Progenitor cell of endocrine pancreas (in vitro differentiated cells): Measurements from ENCODE around the gene POC1B. TPM values are rescaled to one million over a fixed set of nuclear protein-coding genes. Genes with fewer than 3 reads are reported as not detected.

Source experiments
- DNase-seq: peaks from one replicate; pipeline ENCODE4 v3.0.0; 2021; ENCODE audit warnings: low spot score; ENCODE audit not compliant: unreplicated experiment
- H3K27ac Mint-ChIP-seq: 2 replicates; pipeline ENCODE4 v1.8.0; 2021; ENCODE audit warnings: mild to moderate bottlenecking, moderate library complexity, mixed read lengths
- H3K27me3 Mint-ChIP-seq: 2 replicates; pipeline ENCODE4 v1.8.0; 2021; ENCODE audit warnings: mixed read lengths
- H3K36me3 Mint-ChIP-seq: 2 replicates; pipeline ENCODE4 v1.8.0; 2022; ENCODE audit warnings: mixed read lengths; ENCODE audit not compliant: insufficient read depth
- H3K4me1 Mint-ChIP-seq: 2 replicates; pipeline ENCODE4 v1.8.0; 2021; ENCODE audit warnings: low read depth, mixed read lengths
- H3K4me3 Mint-ChIP-seq: 2 replicates; pipeline ENCODE4 v1.8.0; 2021; ENCODE audit warnings: low read depth, mild to moderate bottlenecking, moderate library complexity, mixed read lengths
- H3K9me3 Mint-ChIP-seq: 2 replicates; pipeline ENCODE4 v1.8.0; 2021; ENCODE audit warnings: low read depth, mixed read lengths
- total RNA-seq: library from RNA; stranded (reverse); gene quantifications from 2 replicates; pipeline ENCODE4 v1.2.1, GENCODE V29; 2021
- TF ChIP-seq, protein P1 (sequence below): fragments of 200-600 bp; sonication (generic); IDR thresholded peaks from one replicate; pipeline ENCODE4 v1.5.0; 2021; ENCODE audit warnings: antibody characterized with exemption, mild to moderate bottlenecking; ENCODE audit not compliant: unreplicated experiment

The POC1B gene
- total RNA-seq, 1 donor from 2014 or later: 34.4 TPM

DNA sequence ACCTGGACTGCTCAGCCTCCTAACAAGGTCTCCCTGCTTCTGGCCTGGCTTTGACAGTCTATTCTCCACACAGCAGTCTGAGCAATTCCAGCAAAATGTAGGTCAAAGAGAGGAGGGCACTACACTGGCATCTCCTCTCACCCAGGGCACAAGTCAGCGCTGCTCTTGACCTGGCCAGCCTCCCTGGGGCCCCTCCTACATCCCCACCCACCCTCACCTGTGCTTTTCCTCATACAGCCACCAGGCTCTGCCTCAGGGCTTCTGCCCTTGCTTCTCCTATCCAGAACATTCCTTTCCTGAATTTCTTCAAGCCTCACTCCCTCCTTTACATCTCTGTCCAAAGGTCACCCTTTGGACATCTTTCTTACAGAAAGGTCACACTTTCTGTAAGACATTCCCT is 34.9 kb downstream of the POC1B start:
- TF ChIP-seq, protein P1, sequence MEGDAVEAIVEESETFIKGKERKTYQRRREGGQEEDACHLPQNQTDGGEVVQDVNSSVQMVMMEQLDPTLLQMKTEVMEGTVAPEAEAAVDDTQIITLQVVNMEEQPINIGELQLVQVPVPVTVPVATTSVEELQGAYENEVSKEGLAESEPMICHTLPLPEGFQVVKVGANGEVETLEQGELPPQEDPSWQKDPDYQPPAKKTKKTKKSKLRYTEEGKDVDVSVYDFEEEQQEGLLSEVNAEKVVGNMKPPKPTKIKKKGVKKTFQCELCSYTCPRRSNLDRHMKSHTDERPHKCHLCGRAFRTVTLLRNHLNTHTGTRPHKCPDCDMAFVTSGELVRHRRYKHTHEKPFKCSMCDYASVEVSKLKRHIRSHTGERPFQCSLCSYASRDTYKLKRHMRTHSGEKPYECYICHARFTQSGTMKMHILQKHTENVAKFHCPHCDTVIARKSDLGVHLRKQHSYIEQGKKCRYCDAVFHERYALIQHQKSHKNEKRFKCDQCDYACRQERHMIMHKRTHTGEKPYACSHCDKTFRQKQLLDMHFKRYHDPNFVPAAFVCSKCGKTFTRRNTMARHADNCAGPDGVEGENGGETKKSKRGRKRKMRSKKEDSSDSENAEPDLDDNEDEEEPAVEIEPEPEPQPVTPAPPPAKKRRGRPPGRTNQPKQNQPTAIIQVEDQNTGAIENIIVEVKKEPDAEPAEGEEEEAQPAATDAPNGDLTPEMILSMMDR: no peak
- H3K36me3 Mint-ChIP-seq: peaks cover 30% of the 10 kb centered on the region
- H3K4me3 Mint-ChIP-seq: no peak overlapping the region
- peak overlapping the region; percentile 75 for H3K27ac Mint-ChIP-seq
- DNase-seq: no peak
- peaks cover 8% of the 10 kb centered on the region for H3K4me1 Mint-ChIP-seq
- H3K27me3 Mint-ChIP-seq: no peaks in the 10 kb centered on the region
- H3K9me3 Mint-ChIP-seq: no peaks in the 10 kb centered on the region

DNA sequence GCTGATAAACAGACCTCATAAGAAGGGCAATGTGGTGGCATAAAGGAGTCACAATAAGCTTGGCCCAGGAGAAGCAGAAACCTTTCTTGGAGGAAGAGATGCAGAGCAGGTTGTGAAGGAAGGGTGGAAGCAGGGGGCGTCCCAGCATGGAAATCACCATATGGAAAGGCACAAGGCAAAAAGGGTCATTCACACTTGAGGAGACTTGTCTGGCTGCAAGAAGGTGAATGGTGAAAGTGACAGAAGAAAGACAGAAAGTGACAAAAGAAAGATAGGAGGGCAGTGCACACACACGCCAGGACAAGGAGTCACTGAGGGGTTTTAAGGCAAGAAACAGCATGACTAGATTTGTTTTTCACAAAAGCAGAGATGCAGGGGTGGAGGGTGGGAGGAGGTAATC is 39.6 kb downstream of the POC1B start:
- TF ChIP-seq, protein P1: no peak
- Mint-ChIP-seq H3K4me1 (peaks cover 2% of the 10 kb centered on the region), H3K9me3 (no peaks in the 10 kb centered on the region), H3K27me3 (no peaks in the 10 kb centered on the region), H3K4me3 (no peak overlapping the region), H3K27ac (peak overlapping the region; percentile 39), H3K36me3 (peaks cover 18% of the 10 kb centered on the region)
- no peak for DNase-seq

DNA sequence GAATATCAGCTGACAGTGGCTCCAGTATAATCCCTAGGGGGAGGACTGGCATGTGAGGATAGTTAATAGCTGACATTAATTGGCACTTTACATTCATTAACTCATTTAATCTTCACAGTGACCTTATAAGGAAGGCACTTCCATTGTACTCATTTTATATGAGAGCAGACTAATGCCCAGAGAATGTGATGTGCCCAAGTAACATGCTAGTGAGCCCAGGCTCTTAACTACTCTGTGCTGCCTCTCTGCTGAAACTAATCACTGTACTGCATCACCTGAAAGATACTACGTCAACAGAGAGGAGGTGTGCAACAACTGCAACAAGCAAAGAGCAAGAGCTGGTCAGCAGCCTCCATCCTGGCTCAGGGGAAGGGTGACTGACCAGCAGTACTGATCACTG is 41.4 kb downstream of the POC1B start:
- peaks cover 2% of the 10 kb centered on the region for H3K4me1 Mint-ChIP-seq
- H3K36me3 Mint-ChIP-seq: peaks cover 17% of the 10 kb centered on the region
- DNase-seq: no peak
- TF ChIP-seq, protein P1: no peak
- no peaks in the 10 kb centered on the region for H3K9me3 Mint-ChIP-seq
- H3K27ac Mint-ChIP-seq: no peak overlapping the region
- H3K27me3 Mint-ChIP-seq: no peaks in the 10 kb centered on the region
- H3K4me3 Mint-ChIP-seq: no peak overlapping the region

DNA sequence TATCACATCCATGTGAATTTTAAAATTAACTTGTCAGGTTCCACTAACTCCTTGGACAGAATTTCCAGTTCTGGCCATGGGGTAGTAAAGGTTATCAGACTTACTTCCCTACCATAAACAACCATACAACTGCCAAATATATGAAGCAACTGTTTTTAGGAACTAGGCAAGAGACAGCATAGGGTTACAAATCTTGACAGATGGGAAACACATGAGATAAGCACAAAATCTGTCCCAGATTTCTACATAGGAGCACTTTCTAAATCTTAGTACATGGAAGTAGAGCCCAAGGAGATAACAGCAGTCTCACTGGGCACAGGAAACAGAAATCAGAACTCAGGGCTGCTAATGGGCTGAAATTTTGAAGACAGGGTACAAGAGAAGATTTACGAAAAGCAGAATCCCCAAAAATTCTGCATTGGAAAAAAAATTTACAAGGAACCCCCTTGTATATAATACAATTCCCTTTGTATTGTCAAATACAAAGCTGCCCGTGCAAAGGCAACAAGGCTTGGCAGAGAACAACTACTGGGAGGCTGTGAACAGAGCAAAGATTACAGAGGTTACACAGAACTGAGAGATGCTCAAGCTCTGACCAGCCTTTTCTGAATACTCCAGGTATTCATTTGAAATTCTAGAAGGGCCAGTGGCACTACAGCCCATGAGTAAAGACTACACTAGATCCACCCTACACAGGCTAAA is 44.5 kb downstream of the POC1B start:
- peaks cover 2% of the 10 kb centered on the region for H3K4me1 Mint-ChIP-seq
- no peak for DNase-seq
- H3K27ac Mint-ChIP-seq: peak overlapping the region; percentile 25
- TF ChIP-seq, protein P1: no peak
- H3K9me3 Mint-ChIP-seq: no peaks in the 10 kb centered on the region
- H3K4me3 Mint-ChIP-seq: no peak overlapping the region
- H3K27me3 Mint-ChIP-seq: no peaks in the 10 kb centered on the region
- H3K36me3 Mint-ChIP-seq: peaks cover 12% of the 10 kb centered on the region

DNA sequence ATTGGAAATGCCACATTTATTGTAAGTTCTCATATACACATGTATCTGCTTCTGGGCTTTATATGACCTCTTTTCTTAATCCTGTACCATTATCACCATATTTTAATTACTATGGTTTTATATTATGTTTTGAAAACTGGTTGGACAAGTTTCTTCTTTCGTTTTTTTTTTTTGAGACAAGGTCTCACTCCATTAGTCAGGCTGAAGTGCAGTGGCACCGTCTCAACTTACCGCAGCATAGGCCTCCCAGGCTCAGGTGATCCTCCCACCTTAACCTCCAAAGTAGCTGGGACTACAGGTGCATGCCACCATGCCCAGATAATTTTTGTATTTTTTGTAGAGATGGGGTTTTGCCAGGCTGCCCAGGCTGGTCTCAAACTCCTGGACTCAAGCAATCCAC is 45.9 kb downstream of the POC1B start:
- Mint-ChIP-seq H3K36me3 (peaks cover 5% of the 10 kb centered on the region), H3K4me3 (no peak overlapping the region), H3K27me3 (no peaks in the 10 kb centered on the region), H3K27ac (no peak overlapping the region), H3K4me1 (peaks cover 2% of the 10 kb centered on the region), H3K9me3 (no peaks in the 10 kb centered on the region)
- DNase-seq: no peak
- TF ChIP-seq, protein P1: no peak
